GM23338 (cell line): ENCODE results near the gene MYH10. TPM values are rescaled to one million over a fixed set of nuclear protein-coding genes. Genes with fewer than 3 reads are reported as not detected.

Experiments
- ATAC-seq: fragments of 200-7000 bp; cut with Tn5 transposase; 3 replicates; pipeline ENCODE4 v1.9.1; 2020
- DNase-seq: peaks from one replicate; pipeline ENCODE4 v3.0.0-alpha.2; 2015; ENCODE audit warnings: low spot score
- H2AFZ ChIP-seq: fragments of 200-600 bp; sonication (generic); 2 replicates; pipeline ENCODE4 v1.8.0; 2016; ENCODE audit warnings: antibody characterized with exemption, mild to moderate bottlenecking, moderate library complexity
- H3F3A ChIP-seq: fragments of 200-600 bp; sonication (generic); replicated peaks from 2 replicates; pipeline ENCODE4 v1.8.0; 2017; ENCODE audit warnings: antibody characterized with exemption, mixed run types, low read depth
- H3K27ac ChIP-seq: fragments of 200-600 bp; sonication (generic); 2 replicates; pipeline ENCODE4 v1.6.1; 2016; ENCODE audit warnings: low read depth
- H3K27me3 ChIP-seq: fragments of 200-600 bp; sonication (generic); 2 replicates; pipeline ENCODE4 v1.8.0; 2016; ENCODE audit warnings: mild to moderate bottlenecking, mixed run types, moderate library complexity; ENCODE audit not compliant: insufficient read depth
- H3K36me3 ChIP-seq: fragments of 200-600 bp; sonication (generic); 2 replicates; pipeline ENCODE4 v1.8.0; 2016; ENCODE audit warnings: mild to moderate bottlenecking; ENCODE audit not compliant: insufficient read depth
- H3K4me1 ChIP-seq: fragments of 200-600 bp; sonication (generic); 2 replicates; pipeline ENCODE4 v1.8.0; 2016; ENCODE audit warnings: mild to moderate bottlenecking, moderate library complexity; ENCODE audit not compliant: insufficient read depth
- H3K4me2 ChIP-seq: fragments of 200-600 bp; sonication (generic); 2 replicates; pipeline ENCODE4 v1.7.1; 2017; ENCODE audit warnings: mixed run types
- H3K4me3 ChIP-seq: fragments of 200-600 bp; sonication (generic); 2 replicates; pipeline ENCODE4 v1.6.1; 2016; ENCODE audit warnings: mixed run types
- H3K79me2 ChIP-seq: fragments of 200-600 bp; sonication (generic); replicated peaks from 2 replicates; pipeline ENCODE4 v1.8.0; 2017; ENCODE audit warnings: mild to moderate bottlenecking; ENCODE audit not compliant: insufficient read depth
- H3K9me2 ChIP-seq: fragments of 200-600 bp; sonication (generic); 2 replicates; pipeline ENCODE4 v1.8.0; 2017; ENCODE audit not compliant: insufficient read depth
- H4K20me1 ChIP-seq: fragments of 200-600 bp; sonication (generic); replicated peaks from 2 replicates; pipeline ENCODE4 v1.8.0; 2017; ENCODE audit warnings: mild to moderate bottlenecking; ENCODE audit not compliant: insufficient read depth
- H3K27ac Mint-ChIP-seq: 2 replicates; pipeline ENCODE4 v1.8.0; 2020; ENCODE audit warnings: inconsistent platforms, mild to moderate bottlenecking, moderate library complexity, mixed read lengths
- H3K27me3 Mint-ChIP-seq: 3 replicates; pipeline ENCODE4 v1.8.0; 2022; ENCODE audit warnings: low read depth, mild to moderate bottlenecking, moderate library complexity, mixed read lengths, inconsistent platforms; ENCODE audit not compliant: insufficient read depth, poor library complexity
- H3K36me3 Mint-ChIP-seq: 3 replicates; pipeline ENCODE4 v1.8.0; 2021; ENCODE audit warnings: low read depth, mild to moderate bottlenecking, inconsistent platforms, moderate library complexity, mixed read lengths
- H3K4me1 Mint-ChIP-seq: 3 replicates; pipeline ENCODE4 v1.8.0; 2020; ENCODE audit warnings: mild to moderate bottlenecking, inconsistent platforms, mixed read lengths
- H3K4me3 Mint-ChIP-seq: 3 replicates; pipeline ENCODE4 v1.8.0; 2021; ENCODE audit warnings: moderate library complexity, mild to moderate bottlenecking, inconsistent platforms, mixed read lengths
- H3K9me3 Mint-ChIP-seq: 3 replicates; pipeline ENCODE4 v1.8.0; 2020; ENCODE audit warnings: moderate library complexity, mild to moderate bottlenecking, inconsistent platforms, mixed read lengths
- CREB1 ChIP-seq: fragments of 250-450 bp; sonication (Bioruptor Pico); IDR thresholded peaks from 2 replicates; pipeline ENCODE4 v1.5.0; 2020; ENCODE audit warnings: low read depth, mild to moderate bottlenecking, moderate library complexity
- CTCF ChIP-seq, 2 experiments: fragments of 200-600 bp in 1 of 2; sonication (generic) in 1 of 2; conservative IDR thresholded peaks; 2 replicates each; pipeline versions ENCODE4 v1.5.1 to v1.6.1; 2016 to 2017; ENCODE audit warnings: antibody characterized with exemption in 2 of 2, low read depth in 2 of 2, mild to moderate bottlenecking in 2 of 2, moderate library complexity in 1 of 2
- EZH2 ChIP-seq: fragments of 200-600 bp; sonication (generic); IDR thresholded peaks from one replicate; pipeline ENCODE4 v1.8.0; 2017; ENCODE audit warnings: antibody characterized with exemption, mild to moderate bottlenecking, low read depth; ENCODE audit not compliant: unreplicated experiment
- EZH2phosphoT487 ChIP-seq: fragments of 200-600 bp; sonication (generic); IDR thresholded peaks from one replicate; pipeline ENCODE4 v1.8.1; 2018; ENCODE audit warnings: antibody characterized with exemption; ENCODE audit not compliant: unreplicated experiment
- JUNB ChIP-seq: IDR thresholded peaks from one replicate; pipeline ENCODE4 v1.6.1; 2016; ENCODE audit warnings: antibody characterized with exemption; ENCODE audit not compliant: unreplicated experiment
- NANOG ChIP-seq: IDR thresholded peaks from 2 replicates; pipeline ENCODE4 v1.6.1; 2016; ENCODE audit warnings: antibody characterized with exemption, borderline replicate concordance
- POLR2AphosphoS5 ChIP-seq: IDR thresholded peaks from 2 replicates; pipeline ENCODE4 v1.6.1; 2016; ENCODE audit warnings: antibody characterized with exemption, low read depth
- REST ChIP-seq: IDR thresholded peaks from one replicate; pipeline ENCODE4 v1.6.1; 2018; ENCODE audit warnings: antibody characterized with exemption; ENCODE audit not compliant: unreplicated experiment
- STAT1 ChIP-seq: IDR thresholded peaks from one replicate; pipeline ENCODE4 v1.6.1; 2016; ENCODE audit warnings: antibody characterized with exemption; ENCODE audit not compliant: unreplicated experiment
- ZNF114 ChIP-seq: fragments of 250-450 bp; sonication (Bioruptor Pico); IDR thresholded peaks from 2 replicates; pipeline ENCODE4 v1.5.0; 2020; ENCODE audit warnings: mild to moderate bottlenecking, moderate library complexity
- ZNF331 ChIP-seq: fragments of 250-450 bp; sonication (Bioruptor Pico); IDR thresholded peaks from 2 replicates; pipeline ENCODE4 v1.5.0; 2020; ENCODE audit warnings: low read depth, mild to moderate bottlenecking, moderate library complexity
- polyA plus RNA-seq: library from polyadenylated mRNA; unstranded; fragments of >200 nt; fragmentation: Nextera tagmentation; extraction: Ambion mirVana; gene quantifications from 2 replicates; pipeline ENCODE4 v1.2.1, GENCODE V29; 2016
- total RNA-seq: library from RNA; depleted of rRNA; stranded (reverse); fragments of >200 nt; shearing (Covaris generic); gene quantifications from 2 replicates; pipeline ENCODE4 v1.2.3, GENCODE V29; 2014
- TF ChIP-seq, protein P1 (sequence below): fragments of 250-450 bp; sonication (Bioruptor Pico); IDR thresholded peaks from 2 replicates; pipeline ENCODE4 v1.5.0; 2020; ENCODE audit warnings: mild to moderate bottlenecking, moderate library complexity
- TF ChIP-seq, protein P2 (sequence below): IDR thresholded peaks from 2 replicates; pipeline ENCODE4 v1.6.1; 2016; ENCODE audit warnings: antibody characterized with exemption

The MYH10 gene
- total and polyA plus RNA-seq, 2 experiments from 2014 or later: 89.5 to 230 TPM

GRCh38 chr17:8458128-8458527 lies 172.4 kb downstream of the MYH10 start:
- peaks cover 5% of the 10 kb centered on the region for H4K20me1 ChIP-seq
- no peak for DNase-seq
- no peak overlapping the region for H3K4me3 ChIP-seq
- no peak overlapping the region for H3K27ac ChIP-seq
- Mint-ChIP-seq H3K9me3 (no peaks in the 10 kb centered on the region), H3K27ac (no peak overlapping the region), H3K4me3 (no peak overlapping the region), H3K4me1 (no peaks in the 10 kb centered on the region), H3K27me3 (no peaks in the 10 kb centered on the region), H3K36me3 (peaks cover 25% of the 10 kb centered on the region)
- H3K4me1 ChIP-seq: no peaks in the 10 kb centered on the region
- no peak for ATAC-seq
- H3K27me3 ChIP-seq: no peaks in the 10 kb centered on the region
- H3K79me2 ChIP-seq: peaks cover 5% of the 10 kb centered on the region; the same call in 1 of the 2 replicates
- H2AFZ ChIP-seq: no peak overlapping the region
- no peaks in the 10 kb centered on the region for H3F3A ChIP-seq
- peaks cover 12% of the 10 kb centered on the region for H3K36me3 ChIP-seq
- H3K9me2 ChIP-seq: no peaks in the 10 kb centered on the region
- no peak for TF ChIP-seq ZNF331 (CRISPR knock-in tag)
- no peak for TF ChIP-seq POLR2AphosphoS5
- TF ChIP-seq NANOG: no peak
- no peak for TF ChIP-seq CREB1 (CRISPR knock-in tag)
- TF ChIP-seq, protein P1, sequence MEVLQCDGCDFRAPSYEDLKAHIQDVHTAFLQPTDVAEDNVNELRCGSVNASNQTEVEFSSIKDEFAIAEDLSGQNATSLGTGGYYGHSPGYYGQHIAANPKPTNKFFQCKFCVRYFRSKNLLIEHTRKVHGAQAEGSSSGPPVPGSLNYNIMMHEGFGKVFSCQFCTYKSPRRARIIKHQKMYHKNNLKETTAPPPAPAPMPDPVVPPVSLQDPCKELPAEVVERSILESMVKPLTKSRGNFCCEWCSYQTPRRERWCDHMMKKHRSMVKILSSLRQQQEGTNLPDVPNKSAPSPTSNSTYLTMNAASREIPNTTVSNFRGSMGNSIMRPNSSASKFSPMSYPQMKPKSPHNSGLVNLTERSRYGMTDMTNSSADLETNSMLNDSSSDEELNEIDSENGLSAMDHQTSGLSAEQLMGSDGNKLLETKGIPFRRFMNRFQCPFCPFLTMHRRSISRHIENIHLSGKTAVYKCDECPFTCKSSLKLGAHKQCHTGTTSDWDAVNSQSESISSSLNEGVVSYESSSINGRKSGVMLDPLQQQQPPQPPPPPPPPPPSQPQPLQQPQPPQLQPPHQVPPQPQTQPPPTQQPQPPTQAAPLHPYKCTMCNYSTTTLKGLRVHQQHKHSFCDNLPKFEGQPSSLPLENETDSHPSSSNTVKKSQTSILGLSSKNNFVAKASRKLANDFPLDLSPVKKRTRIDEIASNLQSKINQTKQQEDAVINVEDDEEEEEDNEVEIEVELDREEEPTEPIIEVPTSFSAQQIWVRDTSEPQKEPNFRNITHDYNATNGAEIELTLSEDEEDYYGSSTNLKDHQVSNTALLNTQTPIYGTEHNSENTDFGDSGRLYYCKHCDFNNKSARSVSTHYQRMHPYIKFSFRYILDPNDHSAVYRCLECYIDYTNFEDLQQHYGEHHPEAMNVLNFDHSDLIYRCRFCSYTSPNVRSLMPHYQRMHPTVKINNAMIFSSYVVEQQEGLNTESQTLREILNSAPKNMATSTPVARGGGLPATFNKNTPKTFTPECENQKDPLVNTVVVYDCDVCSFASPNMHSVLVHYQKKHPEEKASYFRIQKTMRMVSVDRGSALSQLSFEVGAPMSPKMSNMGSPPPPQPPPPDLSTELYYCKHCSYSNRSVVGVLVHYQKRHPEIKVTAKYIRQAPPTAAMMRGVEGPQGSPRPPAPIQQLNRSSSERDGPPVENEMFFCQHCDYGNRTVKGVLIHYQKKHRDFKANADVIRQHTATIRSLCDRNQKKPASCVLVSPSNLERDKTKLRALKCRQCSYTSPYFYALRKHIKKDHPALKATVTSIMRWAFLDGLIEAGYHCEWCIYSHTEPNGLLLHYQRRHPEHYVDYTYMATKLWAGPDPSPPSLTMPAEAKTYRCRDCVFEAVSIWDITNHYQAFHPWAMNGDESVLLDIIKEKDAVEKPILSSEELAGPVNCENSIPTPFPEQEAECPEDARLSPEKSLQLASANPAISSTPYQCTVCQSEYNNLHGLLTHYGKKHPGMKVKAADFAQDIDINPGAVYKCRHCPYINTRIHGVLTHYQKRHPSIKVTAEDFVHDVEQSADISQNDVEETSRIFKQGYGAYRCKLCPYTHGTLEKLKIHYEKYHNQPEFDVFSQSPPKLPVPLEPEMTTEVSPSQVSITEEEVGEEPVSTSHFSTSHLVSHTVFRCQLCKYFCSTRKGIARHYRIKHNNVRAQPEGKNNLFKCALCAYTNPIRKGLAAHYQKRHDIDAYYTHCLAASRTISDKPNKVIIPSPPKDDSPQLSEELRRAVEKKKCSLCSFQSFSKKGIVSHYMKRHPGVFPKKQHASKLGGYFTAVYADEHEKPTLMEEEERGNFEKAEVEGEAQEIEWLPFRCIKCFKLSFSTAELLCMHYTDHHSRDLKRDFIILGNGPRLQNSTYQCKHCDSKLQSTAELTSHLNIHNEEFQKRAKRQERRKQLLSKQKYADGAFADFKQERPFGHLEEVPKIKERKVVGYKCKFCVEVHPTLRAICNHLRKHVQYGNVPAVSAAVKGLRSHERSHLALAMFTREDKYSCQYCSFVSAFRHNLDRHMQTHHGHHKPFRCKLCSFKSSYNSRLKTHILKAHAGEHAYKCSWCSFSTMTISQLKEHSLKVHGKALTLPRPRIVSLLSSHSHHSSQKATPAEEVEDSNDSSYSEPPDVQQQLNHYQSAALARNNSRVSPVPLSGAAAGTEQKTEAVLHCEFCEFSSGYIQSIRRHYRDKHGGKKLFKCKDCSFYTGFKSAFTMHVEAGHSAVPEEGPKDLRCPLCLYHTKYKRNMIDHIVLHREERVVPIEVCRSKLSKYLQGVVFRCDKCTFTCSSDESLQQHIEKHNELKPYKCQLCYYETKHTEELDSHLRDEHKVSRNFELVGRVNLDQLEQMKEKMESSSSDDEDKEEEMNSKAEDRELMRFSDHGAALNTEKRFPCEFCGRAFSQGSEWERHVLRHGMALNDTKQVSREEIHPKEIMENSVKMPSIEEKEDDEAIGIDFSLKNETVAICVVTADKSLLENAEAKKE (CRISPR knock-in tag): no peak
- TF ChIP-seq EZH2: no peak
- TF ChIP-seq JUNB: no peak
- TF ChIP-seq CTCF (conservative IDR thresholded peaks at IDR 0.05; ENCODE audit: low read depth in 2 of 2): no peak
- TF ChIP-seq, protein P2, sequence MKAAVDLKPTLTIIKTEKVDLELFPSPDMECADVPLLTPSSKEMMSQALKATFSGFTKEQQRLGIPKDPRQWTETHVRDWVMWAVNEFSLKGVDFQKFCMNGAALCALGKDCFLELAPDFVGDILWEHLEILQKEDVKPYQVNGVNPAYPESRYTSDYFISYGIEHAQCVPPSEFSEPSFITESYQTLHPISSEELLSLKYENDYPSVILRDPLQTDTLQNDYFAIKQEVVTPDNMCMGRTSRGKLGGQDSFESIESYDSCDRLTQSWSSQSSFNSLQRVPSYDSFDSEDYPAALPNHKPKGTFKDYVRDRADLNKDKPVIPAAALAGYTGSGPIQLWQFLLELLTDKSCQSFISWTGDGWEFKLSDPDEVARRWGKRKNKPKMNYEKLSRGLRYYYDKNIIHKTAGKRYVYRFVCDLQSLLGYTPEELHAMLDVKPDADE: no peak
- no peak for TF ChIP-seq ZNF114 (CRISPR knock-in tag)
- TF ChIP-seq REST: no peak
- TF ChIP-seq STAT1: no peak
- TF ChIP-seq EZH2phosphoT487: no peak
- no peak overlapping the region for H3K4me2 ChIP-seq
